CD14-positive monocyte (primary cell): ENCODE results near the gene BRAT1. TPM values are rescaled to one million over a fixed set of nuclear protein-coding genes. Genes with fewer than 3 reads are reported as not detected.

Experiments used
- DNase-seq, 3 donors: peaks; one replicate each; pipeline ENCODE4 v3.0.0-alpha.2; 2011 to 2022
- H2AFZ ChIP-seq: 2 replicates; pipeline ENCODE4 v1.6.0; 2012; ENCODE audit warnings: mild to moderate bottlenecking, low read depth, low read length, inconsistent platforms; ENCODE audit not compliant: insufficient read depth, poor library complexity, severe bottlenecking
- H3K27ac ChIP-seq, 2 donors: 1 replicate in 1 of 2; 2 replicates in 1 of 2; pipeline ENCODE4 v1.5.1; 2012 to 2013; ENCODE audit warnings: low read length in 2 of 2, control low read depth in 1 of 2, inconsistent platforms in 1 of 2, low read depth in 1 of 2, mild to moderate bottlenecking in 1 of 2
- H3K27me3 ChIP-seq, 2 donors: one replicate each; pipeline versions ENCODE4 v1.6.0 to v1.6.1; 2011 to 2013; ENCODE audit warnings: low read length in 2 of 2; ENCODE audit not compliant: control insufficient read depth in 2 of 2, insufficient read depth in 2 of 2
- H3K36me3 ChIP-seq, 2 donors: replicated peaks in 1 of 2; 1 replicate in 1 of 2; 2 replicates in 1 of 2; pipeline versions ENCODE4 v1.5.1 to v1.6.1; 2012 to 2013; ENCODE audit warnings: low read length in 2 of 2, control low read depth in 1 of 2, inconsistent platforms in 1 of 2, mild to moderate bottlenecking in 1 of 2; ENCODE audit not compliant: insufficient read depth in 2 of 2, control insufficient read depth in 1 of 2
- H3K4me1 ChIP-seq, 2 donors: 1 replicate in 1 of 2; 2 replicates in 1 of 2; pipeline versions ENCODE4 v1.5.1 to v1.6.1; 2012 to 2013; ENCODE audit warnings: low read length in 2 of 2, control low read depth in 1 of 2, inconsistent platforms in 1 of 2, mild to moderate bottlenecking in 1 of 2, moderate library complexity in 1 of 2; ENCODE audit not compliant: insufficient read depth in 2 of 2, control insufficient read depth in 1 of 2
- H3K4me2 ChIP-seq: replicated peaks from 2 replicates; pipeline ENCODE3; 2012; ENCODE audit warnings: low read length, moderate library complexity, mild to moderate bottlenecking; ENCODE audit not compliant: poor library complexity, severe bottlenecking; ENCODE audit errors: extremely low read depth
- H3K4me3 ChIP-seq, 3 experiments: fragments of 200-600 bp in 1 of 3; sonication (generic) in 1 of 3; replicated peaks in 1 of 3; 1 replicate in 2 of 3; 2 replicates in 1 of 3; pipeline ENCODE4 v1.5.1; 2011 to 2013; ENCODE audit warnings: low read length in 3 of 3, mild to moderate bottlenecking in 3 of 3, control low read depth in 2 of 3, low read depth in 2 of 3, inconsistent platforms in 1 of 3, moderate library complexity in 1 of 3
- H3K79me2 ChIP-seq: 2 replicates; pipeline ENCODE4 v1.6.0; 2012; ENCODE audit warnings: mild to moderate bottlenecking, control low read depth, inconsistent platforms, low read length, moderate library complexity; ENCODE audit not compliant: insufficient read depth
- H3K9ac ChIP-seq: 2 replicates; pipeline ENCODE4 v1.6.0; 2017; ENCODE audit warnings: low read length, mild to moderate bottlenecking; ENCODE audit not compliant: insufficient read depth, poor library complexity, severe bottlenecking
- H3K9me3 ChIP-seq, 2 donors: replicated peaks in 1 of 2; 1 replicate in 1 of 2; 2 replicates in 1 of 2; pipeline versions ENCODE4 v1.5.1 to v1.6.1; 2012 to 2013; ENCODE audit warnings: low read length in 2 of 2, control low read depth in 1 of 2; ENCODE audit not compliant: control insufficient read depth in 1 of 2, insufficient read depth in 1 of 2
- H4K20me1 ChIP-seq: 2 replicates; pipeline ENCODE4 v1.6.0; 2012; ENCODE audit warnings: mild to moderate bottlenecking, low read length, control low read depth, moderate library complexity; ENCODE audit not compliant: insufficient read depth
- H3K27ac Mint-ChIP-seq, 7 donors: one replicate each; pipeline ENCODE4 v1.8.0; 2020; ENCODE audit warnings: mild to moderate bottlenecking in 7 of 7, mixed read lengths in 7 of 7, moderate library complexity in 6 of 7, inconsistent platforms in 2 of 7
- H3K27me3 Mint-ChIP-seq, 3 donors: one replicate each; pipeline ENCODE4 v1.8.0; 2021 to 2022; ENCODE audit warnings: low read depth in 3 of 3, mild to moderate bottlenecking in 3 of 3, mixed read lengths in 3 of 3, moderate library complexity in 3 of 3, inconsistent platforms in 1 of 3
- H3K36me3 Mint-ChIP-seq, 2 donors: one replicate each; pipeline ENCODE4 v1.8.0; 2020; ENCODE audit warnings: mixed read lengths in 2 of 2, inconsistent platforms in 1 of 2, mild to moderate bottlenecking in 1 of 2
- H3K4me1 Mint-ChIP-seq: one replicate; pipeline ENCODE4 v1.8.0; 2020; ENCODE audit warnings: mild to moderate bottlenecking, mixed read lengths
- H3K4me3 Mint-ChIP-seq, 2 donors: one replicate each; pipeline ENCODE4 v1.8.0; 2020; ENCODE audit warnings: mild to moderate bottlenecking in 2 of 2, mixed read lengths in 2 of 2, moderate library complexity in 1 of 2
- H3K9me3 Mint-ChIP-seq, 7 donors: one replicate each; pipeline ENCODE4 v1.8.0; 2020 to 2022; ENCODE audit warnings: mixed read lengths in 7 of 7, mild to moderate bottlenecking in 6 of 7, moderate library complexity in 6 of 7, inconsistent platforms in 2 of 7
- whole genome bisulfite sequencing: methylation state at CpG from one replicate; pipeline ENCODE4 v1.1.5; 2013; ENCODE audit warnings: missing lambda C conversion rate; ENCODE audit not compliant: insufficient coverage; 5-methylcytosine and 5-hydroxymethylcytosine counted together
- intact Hi-C, 2 donors: fragments of 100-400 bp; cut with micrococcal nuclease; formaldehyde crosslinking; loops; one replicate each; pipeline versions ENCODE4 v1.15.0 to v1.15.1; 2023
- polyA plus RNA-seq, 3 donors: library from polyadenylated mRNA; depleted of rRNA in 1 of 3; unstranded in 2 of 3; stranded (reverse) in 1 of 3; fragments of 300-500 nt in 2 of 3; fragments of >200 nt in 1 of 3; fragmentation: Illumina TruSeq in 2 of 3; gene quantifications; 1 replicate in 2 of 3; 2 replicates in 1 of 3; pipeline ENCODE4 v1.2.3, GENCODE V29; 2012 to 2021
- TF ChIP-seq, protein P1 (sequence below): fragments of 200-600 bp; IDR thresholded peaks from one replicate; pipeline ENCODE4 v1.8.0; 2022; ENCODE audit warnings: antibody characterized with exemption, mild to moderate bottlenecking

Gene BRAT1
- polyA plus RNA-seq, 3 donors: 31.6 to 34.2 (median 32.5) TPM

DNA sequence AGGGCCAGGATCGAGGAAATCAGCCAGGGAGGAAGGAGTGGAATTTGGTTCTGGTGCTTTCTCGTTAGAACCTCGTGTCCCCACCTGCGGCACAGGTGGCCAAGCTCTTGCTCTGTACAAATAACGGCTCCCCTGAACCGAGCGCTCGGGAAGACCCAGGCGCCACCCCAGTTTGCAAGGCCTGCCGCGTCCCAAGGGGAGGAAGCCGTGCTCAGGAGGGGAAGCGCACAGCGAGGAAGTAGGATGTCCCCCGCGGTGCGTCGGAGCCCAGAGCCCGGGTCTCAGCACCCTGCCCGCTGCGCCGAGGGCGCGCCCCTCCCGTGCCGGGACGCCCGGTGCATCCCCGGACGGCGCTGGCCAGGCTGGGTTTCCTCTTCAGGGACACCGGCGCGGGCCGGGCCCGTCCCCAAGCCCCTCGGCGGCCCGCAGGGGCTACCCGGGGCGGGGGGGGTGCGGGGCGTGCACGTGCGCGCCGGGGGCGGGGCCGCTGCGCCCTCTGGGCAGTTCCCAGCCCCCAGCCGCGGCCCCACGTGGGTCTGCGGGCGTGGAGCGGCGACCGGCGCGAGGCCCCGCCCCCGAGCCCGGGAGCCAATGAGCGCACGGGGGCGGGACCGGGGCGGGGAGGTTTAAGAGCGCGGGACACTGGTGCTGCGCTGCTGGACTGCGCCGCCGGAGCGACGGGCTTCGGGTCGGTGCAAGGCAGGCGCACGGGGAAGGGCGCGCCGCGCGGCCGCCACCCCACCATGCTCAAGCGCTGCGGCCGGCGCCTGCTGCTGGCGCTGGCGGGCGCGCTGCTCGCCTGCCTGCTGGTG lies 36.0 kb downstream of the BRAT1 start, which contains the start of gene LFNG:
LFNG (plus strand) TSS at position 656 of the 812 bp plus-strand sequence; CDS start at position 744, 88 bp downstream.
- peak within 1 kb of the TSS; percentile 98 to 99 for H3K4me3 Mint-ChIP-seq
- Histone ChIP-seq H3K9ac (peak within 1 kb of the TSS; percentile 89), H3K9me3 (no peaks in the 10 kb centered on the region), H3K4me3 (peak within 1 kb of the TSS; percentile 93 to 100 (median 94)), H3K79me2 (peaks cover 45% of the 10 kb centered on the region), H4K20me1 (peaks cover 44% of the 10 kb centered on the region), H3K27ac (peak within 1 kb of the TSS; percentile 85 to 100), H3K4me1 (peaks cover 34 to 43% of the 10 kb centered on the region in 2 donors), H2AFZ (peak within 1 kb of the TSS; percentile 74), H3K27me3 (no peaks in the 10 kb centered on the region), H3K4me2 (peak within 1 kb of the TSS; percentile 97), H3K36me3 (peaks cover 8 to 23% of the 10 kb centered on the region in 2 donors)
- H3K36me3 Mint-ChIP-seq: peaks cover 19 to 32% of the 10 kb centered on the region in 2 donors
- TF ChIP-seq, protein P1, sequence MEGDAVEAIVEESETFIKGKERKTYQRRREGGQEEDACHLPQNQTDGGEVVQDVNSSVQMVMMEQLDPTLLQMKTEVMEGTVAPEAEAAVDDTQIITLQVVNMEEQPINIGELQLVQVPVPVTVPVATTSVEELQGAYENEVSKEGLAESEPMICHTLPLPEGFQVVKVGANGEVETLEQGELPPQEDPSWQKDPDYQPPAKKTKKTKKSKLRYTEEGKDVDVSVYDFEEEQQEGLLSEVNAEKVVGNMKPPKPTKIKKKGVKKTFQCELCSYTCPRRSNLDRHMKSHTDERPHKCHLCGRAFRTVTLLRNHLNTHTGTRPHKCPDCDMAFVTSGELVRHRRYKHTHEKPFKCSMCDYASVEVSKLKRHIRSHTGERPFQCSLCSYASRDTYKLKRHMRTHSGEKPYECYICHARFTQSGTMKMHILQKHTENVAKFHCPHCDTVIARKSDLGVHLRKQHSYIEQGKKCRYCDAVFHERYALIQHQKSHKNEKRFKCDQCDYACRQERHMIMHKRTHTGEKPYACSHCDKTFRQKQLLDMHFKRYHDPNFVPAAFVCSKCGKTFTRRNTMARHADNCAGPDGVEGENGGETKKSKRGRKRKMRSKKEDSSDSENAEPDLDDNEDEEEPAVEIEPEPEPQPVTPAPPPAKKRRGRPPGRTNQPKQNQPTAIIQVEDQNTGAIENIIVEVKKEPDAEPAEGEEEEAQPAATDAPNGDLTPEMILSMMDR: no peak
- intact Hi-C loops: loop anchor here in 1 of 2 donors (10.0 kb wide), 1 partner anchor 115 kb away; the partner anchor contains the start of gene CHST12
- peaks cover 0 to 6% (median 3%) of the 10 kb centered on the region in 3 donors for H3K27me3 Mint-ChIP-seq
- peaks cover 0 to 2% (median 0%) of the 10 kb centered on the region in 7 donors for H3K9me3 Mint-ChIP-seq
- H3K27ac Mint-ChIP-seq: peak within 1 kb of the TSS; percentile 84 to 96 (median 93)
- H3K4me1 Mint-ChIP-seq: peaks cover 40% of the 10 kb centered on the region
- DNase-seq: peak; percentile 88 to 93 (median 92)
- WGBS: under 1% methylated on average over 95 of the region's 95 CpGs

DNA sequence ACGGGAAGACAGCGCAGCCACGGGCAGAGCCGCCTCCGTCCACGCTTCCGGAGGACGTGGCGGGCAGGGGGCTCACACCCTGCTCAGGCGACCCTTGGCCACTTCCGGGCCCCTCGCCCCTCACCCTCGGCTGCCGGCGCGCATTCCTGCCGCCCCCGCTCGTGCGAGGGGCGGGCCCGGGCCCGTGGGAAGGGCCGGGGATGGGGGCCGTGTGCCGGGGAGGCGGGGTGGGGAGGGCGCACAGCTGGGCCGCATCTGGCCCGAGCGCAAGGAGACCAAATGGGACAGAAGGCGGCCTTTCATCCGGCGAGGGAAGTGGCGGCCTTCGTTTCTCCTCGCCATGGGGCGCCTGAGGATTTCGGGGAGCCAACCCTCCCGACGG lies 36.6 kb downstream of the BRAT1 start:
- H3K4me1 ChIP-seq: peaks cover 28 to 38% of the 10 kb centered on the region in 2 donors
- H3K36me3 ChIP-seq: peaks cover 5 to 20% of the 10 kb centered on the region in 2 donors
- H3K4me3 ChIP-seq: peak overlapping the region; percentile 24 to 66 (median 43)
- H3K27me3 ChIP-seq: no peaks in the 10 kb centered on the region
- peaks cover 39% of the 10 kb centered on the region for H3K79me2 ChIP-seq
- peaks cover 34% of the 10 kb centered on the region for H3K4me1 Mint-ChIP-seq
- peak overlapping the region; percentile 49 for H3K9ac ChIP-seq
- DNase-seq: no peak
- TF ChIP-seq, protein P1: no peak
- H3K36me3 Mint-ChIP-seq: peaks cover 19 to 29% of the 10 kb centered on the region in 2 donors
- H3K27ac Mint-ChIP-seq: peak overlapping the region; percentile 79 to 90 (median 86)
- H3K4me2 ChIP-seq: peak overlapping the region; percentile 69
- intact Hi-C loops: loop anchor here in 1 of 2 donors (10.0 kb wide), 1 partner anchor 114 kb away; the partner anchor contains the start of gene CHST12
- peaks cover 38% of the 10 kb centered on the region for H4K20me1 ChIP-seq
- H2AFZ ChIP-seq: peak overlapping the region; percentile 74
- WGBS: 13% methylated on average over 30 of the region's 41 CpGs
- H3K27ac ChIP-seq: peak overlapping the region; percentile 71 to 85
- H3K4me3 Mint-ChIP-seq: peak overlapping the region; percentile 78 to 87
- no peaks in the 10 kb centered on the region for H3K9me3 ChIP-seq
- H3K27me3 Mint-ChIP-seq: peaks cover 0 to 6% (median 3%) of the 10 kb centered on the region in 3 donors
- H3K9me3 Mint-ChIP-seq: peaks cover 0 to 2% (median 0%) of the 10 kb centered on the region in 7 donors
